Esophagus muscularis mucosa (tissue), 4 donors: ENCODE data around the gene UBE2E3. TPM values are rescaled to one million over a fixed set of nuclear protein-coding genes. Genes with fewer than 3 reads are reported as not detected.

Source experiments
- DNase-seq: peaks from one replicate; pipeline ENCODE4 v3.0.0-alpha.2; 2017; ENCODE audit errors: extremely low spot score
- H3K27ac ChIP-seq, 4 donors: fragments of 200-600 bp; sonication (generic); replicated peaks in 1 of 4; 1 replicate in 3 of 4; 2 replicates in 1 of 4; pipeline ENCODE4 v1.5.1; 2016 to 2019; ENCODE audit warnings: mild to moderate bottlenecking in 1 of 4
- H3K27me3 ChIP-seq, 4 donors: fragments of 200-600 bp; sonication (generic); one replicate each; pipeline versions ENCODE4 v1.5.1 to v1.6.0; 2016 to 2019
- H3K36me3 ChIP-seq, 4 donors: fragments of 200-600 bp; sonication (generic); one replicate each; pipeline ENCODE4 v1.5.1; 2016 to 2019
- H3K4me1 ChIP-seq, 4 donors: fragments of 200-600 bp; sonication (generic); one replicate each; pipeline ENCODE4 v1.5.1; 2016 to 2019
- H3K4me3 ChIP-seq, 4 donors: fragments of 200-600 bp; sonication (generic); 1 replicate in 2 of 4; 2 replicates in 2 of 4; pipeline ENCODE4 v1.5.1; 2016 to 2019; ENCODE audit warnings: mild to moderate bottlenecking in 4 of 4, moderate library complexity in 1 of 4
- H3K9me3 ChIP-seq, 4 donors: fragments of 200-600 bp; sonication (generic); 1 replicate in 3 of 4; 2 replicates in 1 of 4; pipeline ENCODE4 v1.5.1; 2016 to 2019
- CTCF ChIP-seq, 3 experiments: fragments of 200-600 bp in 2 of 3; fragments of 450-650 bp in 1 of 3; sonication (generic) in 2 of 3; IDR thresholded peaks; one replicate each; pipeline ENCODE4 v1.5.1; 2017 to 2019; ENCODE audit warnings: antibody characterized with exemption in 3 of 3, mild to moderate bottlenecking in 2 of 3, moderate library complexity in 1 of 3
- EP300 ChIP-seq: sonication (generic); formaldehyde crosslinking; IDR thresholded peaks from one replicate; pipeline ENCODE4 v1.6.1; 2017; ENCODE audit warnings: antibody characterized with exemption
- POLR2A ChIP-seq: fragments of 450-650 bp; IDR thresholded peaks from one replicate; pipeline ENCODE4 v1.6.1; 2017; ENCODE audit warnings: antibody characterized with exemption, moderate library complexity, mild to moderate bottlenecking, low read depth
- POLR2AphosphoS5 ChIP-seq, 2 donors: sonication (generic); formaldehyde crosslinking; IDR thresholded peaks; one replicate each; pipeline ENCODE4 v1.6.1; 2017; ENCODE audit warnings: antibody characterized with exemption in 2 of 2
- WGBS: methylation state at CpG from one replicate; pipeline ENCODE4 v1.1.5; 2018; 5-methylcytosine and 5-hydroxymethylcytosine counted together
- intact Hi-C: fragments of 100-400 bp; cut with DNase I; formaldehyde crosslinking; loops from one replicate; pipeline ENCODE4 v1.15.1; 2023
- total RNA-seq, 4 donors: library from RNA; depleted of rRNA; stranded (reverse); fragments of >200 nt; gene quantifications; one replicate each; pipeline versions ENCODE4 v1.1.0 to v1.2.1, GENCODE V29; 2016

UBE2E3 gene
- total RNA-seq, 4 donors from 2014 or later = 32.8 to 57.7 (median 40.2) TPM

- TF ChIP-seq CTCF (IDR thresholded peaks at IDR 0.05) (no peak), POLR2AphosphoS5 (IDR thresholded peaks at IDR 0.05) (no peak), EP300 (no peak), POLR2A (no peak)
- intact Hi-C loops = no loop called here
- Histone ChIP-seq H3K36me3 (no peaks in the 10 kb centered on the region), H3K9me3 (no peaks in the 10 kb centered on the region), H3K27me3 (no peaks in the 10 kb centered on the region), H3K4me1 (no peaks in the 10 kb centered on the region), H3K4me3 (no peak overlapping the region), H3K27ac (no peak overlapping the region)
- 94% methylated on average over 2 of the region's 2 CpGs for WGBS
- DNase-seq = no peak
Measured at GRCh38 chr2:180952082-180952481, 28.3 kb upstream of the UBE2E3 start.

GRCh38 chr2:180952731-180953336 is 27.6 kb upstream of the UBE2E3 start:
- no peak for DNase-seq
- H3K9me3 ChIP-seq = no peaks in the 10 kb centered on the region
- no peaks in the 10 kb centered on the region for H3K4me1 ChIP-seq
- no peaks in the 10 kb centered on the region for H3K36me3 ChIP-seq
- no peak overlapping the region for H3K4me3 ChIP-seq
- no peak overlapping the region for H3K27ac ChIP-seq
- H3K27me3 ChIP-seq = no peaks in the 10 kb centered on the region
- intact Hi-C loops = no loop called here
- TF ChIP-seq CTCF (IDR thresholded peaks at IDR 0.05) = no peak

GRCh38 chr2:180953550-180953949 is 26.9 kb upstream of the UBE2E3 start:
- no peaks in the 10 kb centered on the region for H3K9me3 ChIP-seq
- no peaks in the 10 kb centered on the region for H3K27me3 ChIP-seq
- TF ChIP-seq POLR2AphosphoS5 (IDR thresholded peaks at IDR 0.05) (no peak), CTCF (IDR thresholded peaks at IDR 0.05) (no peak), EP300 (no peak), POLR2A (no peak)
- H3K4me3 ChIP-seq = no peak overlapping the region
- no peak for DNase-seq
- no peak overlapping the region for H3K27ac ChIP-seq
- no peaks in the 10 kb centered on the region for H3K36me3 ChIP-seq
- H3K4me1 ChIP-seq = no peaks in the 10 kb centered on the region
- intact Hi-C loops = no loop called here

- H3K4me3 ChIP-seq = no peak overlapping the region
- intact Hi-C loops = no loop called here
- no peaks in the 10 kb centered on the region for H3K27me3 ChIP-seq
- no peaks in the 10 kb centered on the region for H3K36me3 ChIP-seq
- no peaks in the 10 kb centered on the region for H3K4me1 ChIP-seq
- H3K9me3 ChIP-seq = no peaks in the 10 kb centered on the region
- no peak for DNase-seq
- H3K27ac ChIP-seq = no peak overlapping the region
- TF ChIP-seq EP300 = no peak
Measured at GRCh38 chr2:180955101-180955500, 25.3 kb upstream of the UBE2E3 start.

- WGBS = 96% methylated on average over 1 of the region's 1 CpG
- Histone ChIP-seq H3K27ac (no peak overlapping the region), H3K4me3 (no peak overlapping the region), H3K9me3 (no peaks in the 10 kb centered on the region), H3K4me1 (no peaks in the 10 kb centered on the region), H3K27me3 (no peaks in the 10 kb centered on the region), H3K36me3 (no peaks in the 10 kb centered on the region)
- DNase-seq = no peak
- no peak for TF ChIP-seq EP300
- no peak for TF ChIP-seq CTCF (IDR thresholded peaks at IDR 0.05)
- no peak for TF ChIP-seq POLR2A
- TF ChIP-seq POLR2AphosphoS5 (IDR thresholded peaks at IDR 0.05) = no peak
- intact Hi-C loops = no loop called here
Measured at GRCh38 chr2:180959787-180960186, 20.6 kb upstream of the UBE2E3 start.
